Measurements from ENCODE around the gene SPPL2B. TPM values are rescaled to one million over a fixed set of nuclear protein-coding genes. Genes with fewer than 3 reads are reported as not detected.

SPPL2B gene
- total RNA-seq, 1 donor: 25.5 TPM

GRCh38 chr19:2356036-2356646 lies 27.7 kb downstream of the SPPL2B start:
- H3K4me3 ChIP-seq (ENCODE audit: low read depth, low read length): no peak overlapping the region
- no peak for TF ChIP-seq CTCF (IDR thresholded peaks at IDR 0.05; ENCODE audit: insufficient read depth, low read depth, low read length)
- no peak for DNase-seq (ENCODE audit: low read depth)

DNA sequence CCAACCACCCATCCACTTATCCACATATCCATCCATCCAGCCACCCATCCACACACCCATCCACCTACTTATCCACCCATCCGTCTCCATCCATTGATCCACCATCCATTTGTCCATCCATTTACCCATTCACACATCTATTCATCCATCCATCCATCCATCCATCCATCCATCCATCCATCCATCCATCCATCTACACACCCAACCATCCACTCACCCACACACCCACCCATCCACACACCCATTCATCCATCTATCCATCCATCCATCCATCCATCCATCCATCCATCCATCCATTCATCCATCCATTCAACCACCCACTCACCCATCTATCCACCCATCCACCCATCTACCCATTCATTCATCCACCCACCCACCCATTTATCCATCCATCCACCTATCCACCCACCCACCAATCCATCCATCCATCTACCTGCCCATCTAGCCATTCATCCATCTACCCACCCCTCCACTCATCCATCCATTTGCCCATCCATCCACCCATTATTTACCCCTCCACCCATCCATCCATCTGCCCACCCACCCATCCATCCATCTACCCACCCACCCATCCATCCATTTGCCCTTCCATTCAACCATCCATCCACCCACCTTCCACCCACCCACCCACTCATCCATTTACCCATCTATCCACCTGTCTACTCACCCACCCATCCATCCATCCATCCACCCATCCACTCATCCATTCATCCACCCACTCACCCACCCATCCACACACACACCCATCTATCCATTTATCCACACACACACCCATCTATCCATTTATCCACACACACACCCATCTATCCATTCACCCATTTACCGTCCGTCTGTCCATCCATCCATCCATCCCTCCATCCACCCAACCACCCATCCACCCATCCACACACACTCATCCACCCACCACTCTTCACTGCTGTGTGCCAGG lies 29.1 kb downstream of the SPPL2B start:
- TF ChIP-seq CTCF (IDR thresholded peaks at IDR 0.05; ENCODE audit: insufficient read depth, low read depth, low read length): no peak
- no peak for DNase-seq (ENCODE audit: low read depth)

GRCh38 chr19:2358548-2359173 lies 30.2 kb downstream of the SPPL2B start:
- no peak for TF ChIP-seq CTCF (IDR thresholded peaks at IDR 0.05; ENCODE audit: insufficient read depth, low read depth, low read length)

More for the DNA sequence above, 29.1 kb downstream of the SPPL2B start:
- no peak overlapping the region for H3K4me3 ChIP-seq (ENCODE audit: low read depth, low read length)

GRCh38 chr19:2359992-2360685 lies 31.7 kb downstream of the SPPL2B start, which contains the start of gene TMPRSS9:
TSS of gene TMPRSS9 (plus strand) at chr19:2360265. CDS start at chr19:2389786, 29,521 bp downstream.
- no peak for TF ChIP-seq CTCF (IDR thresholded peaks at IDR 0.05; ENCODE audit: insufficient read depth, low read depth, low read length)
- H3K4me3 ChIP-seq (ENCODE audit: low read depth, low read length): no peak within 1 kb of the TSS
- no peak for DNase-seq (ENCODE audit: low read depth)

More at GRCh38 chr19:2358548-2359173, 30.2 kb downstream of the SPPL2B start:
- no peak overlapping the region for H3K4me3 ChIP-seq (ENCODE audit: low read depth, low read length)
- no peak for DNase-seq (ENCODE audit: low read depth)

GRCh38 chr19:2360833-2361232 lies 32.3 kb downstream of the SPPL2B start:
- DNase-seq (ENCODE audit: low read depth): no peak
- no peak overlapping the region for H3K4me3 ChIP-seq (ENCODE audit: low read depth, low read length)
- TF ChIP-seq CTCF (IDR thresholded peaks at IDR 0.05; ENCODE audit: insufficient read depth, low read depth, low read length): no peak

Data from fibroblast of villous mesenchyme (primary cell).